ENCODE measurements around the gene BICD1.
A peak's percentile ranks its signal among the peaks of the same experiment; 100 is the strongest.
"Not testable (repeated sequence)": the region's sequence is repeated elsewhere in the genome, so short reads cannot be mapped to it uniquely, and the experiment has no call there.

The BICD1 gene

DNA sequence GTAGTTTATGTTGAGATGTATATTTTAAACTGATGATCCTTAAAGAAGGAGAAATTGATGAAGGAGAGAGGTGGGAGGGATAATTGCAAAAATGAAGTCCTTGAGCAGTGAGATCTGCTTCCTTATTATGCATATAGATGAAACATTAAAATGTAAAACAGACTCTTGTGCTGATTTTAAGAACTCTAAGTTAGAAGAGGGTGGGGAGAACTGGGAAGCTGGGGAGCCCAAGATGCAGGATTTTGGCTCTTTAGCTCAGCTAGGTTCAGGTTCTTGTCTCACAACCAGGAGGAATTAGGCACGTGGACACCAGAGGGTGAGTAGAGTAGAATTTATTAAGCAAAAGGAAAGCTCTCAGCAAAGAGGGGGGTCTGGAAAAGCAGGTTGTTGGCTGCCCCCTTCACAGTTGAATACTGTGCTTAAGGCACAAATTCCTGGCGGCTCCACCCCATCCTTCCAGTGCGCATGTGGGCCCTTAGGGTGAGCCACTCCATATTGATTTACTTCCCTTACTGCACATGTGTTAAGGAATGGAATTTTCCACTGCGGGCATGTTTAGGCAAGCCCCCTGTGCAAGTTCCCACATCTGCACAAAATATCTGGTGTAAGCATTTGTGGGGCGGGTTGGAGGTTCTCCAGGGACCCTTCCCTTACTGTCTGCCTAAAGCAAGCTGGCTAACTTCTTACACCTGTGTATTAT, 141.9 kb downstream of the BICD1 start:
- DNase-seq (ENCODE audit: low read depth in 2 of 2), result no peak

DNA sequence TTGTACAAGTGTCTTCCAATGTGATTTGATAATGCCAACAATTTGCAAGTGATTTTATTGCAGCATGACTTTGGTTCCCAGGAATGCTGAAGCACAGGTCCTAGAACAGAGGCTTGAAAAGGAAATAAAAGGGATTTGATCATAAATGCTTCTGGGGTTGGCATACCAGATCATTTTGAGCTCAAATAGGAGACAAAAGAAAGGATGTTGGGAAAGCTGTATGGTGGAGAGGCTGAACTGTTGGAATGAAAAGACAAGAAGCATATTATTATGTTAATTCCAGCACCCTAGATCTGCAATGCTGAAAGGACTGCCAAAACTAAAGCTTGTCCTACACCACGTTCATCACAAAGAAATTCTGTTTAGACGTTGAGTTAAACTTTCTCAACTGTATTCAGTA, 143.1 kb downstream of the BICD1 start:
- no peak for DNase-seq (ENCODE audit: low read depth in 2 of 2)

DNA sequence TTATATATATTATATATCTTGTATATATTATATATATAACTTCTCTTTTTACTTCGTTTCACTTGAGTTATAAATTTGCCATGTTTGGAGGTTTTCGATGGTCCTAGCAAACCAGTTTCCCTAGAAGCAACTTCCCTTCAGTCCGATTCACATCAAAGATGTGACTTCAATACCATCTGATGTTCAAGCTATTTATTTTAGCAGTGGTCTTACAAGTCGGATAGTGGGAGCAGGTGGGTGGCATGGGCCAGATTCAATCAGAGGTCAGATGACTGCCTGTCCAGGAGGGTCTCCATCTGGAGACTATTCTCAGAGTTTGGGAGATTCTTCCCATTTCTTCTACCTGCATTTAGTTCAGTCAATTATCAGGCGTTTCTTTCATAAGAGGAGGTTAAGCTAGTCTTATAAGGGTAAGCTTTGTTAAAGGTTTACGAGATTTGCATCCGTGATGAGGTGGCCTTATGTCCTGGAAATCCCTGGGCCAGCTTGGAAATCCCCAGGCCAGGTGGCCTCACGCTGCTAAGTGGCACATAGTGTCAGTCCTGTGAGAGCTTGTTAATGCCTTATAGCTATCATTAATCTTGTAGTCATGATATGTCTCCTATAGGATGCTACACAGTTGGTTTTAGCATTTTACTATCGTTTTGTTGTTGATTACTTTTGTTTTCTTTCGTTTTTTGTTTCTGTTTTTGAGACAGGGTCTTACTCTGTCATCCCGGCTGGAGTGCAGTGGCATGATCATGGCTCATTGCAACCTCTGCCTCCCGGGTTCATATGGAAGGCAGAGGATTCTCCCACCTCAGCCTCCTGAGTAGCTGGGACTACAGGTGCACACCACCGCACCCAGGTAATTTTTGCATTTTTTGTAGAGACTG, 145.8 kb downstream of the BICD1 start:
- DNase-seq (ENCODE audit: low read depth in 2 of 2), result no peak

DNA sequence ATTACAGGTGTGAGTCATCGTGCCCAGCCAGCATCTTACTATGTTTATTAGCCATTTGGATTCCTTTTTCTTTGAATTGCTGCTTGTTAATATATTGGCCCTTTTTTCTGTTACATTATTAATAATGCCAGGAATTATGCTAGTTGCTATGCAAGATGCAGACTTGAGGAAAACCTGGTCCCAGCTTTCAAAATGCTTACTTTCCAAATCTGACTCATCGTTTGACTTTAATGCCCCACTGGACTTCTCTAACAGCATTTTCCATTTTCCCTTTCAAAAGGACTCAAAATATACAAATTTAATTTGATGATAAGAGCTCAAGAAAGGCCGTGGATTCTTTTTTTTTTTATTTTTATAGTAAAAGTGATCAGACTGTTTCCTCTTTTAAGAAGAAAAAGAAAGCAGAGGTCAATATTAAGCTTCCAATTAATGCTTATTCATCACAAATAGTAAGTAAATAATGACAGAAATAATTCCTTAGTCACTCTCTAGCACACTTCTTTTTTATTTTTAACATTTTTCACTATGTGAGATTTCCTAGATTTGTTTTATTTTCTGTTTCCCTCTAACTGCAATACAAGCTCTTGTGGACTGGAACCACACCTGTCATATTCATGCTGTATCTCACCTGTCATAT, 146.6 kb downstream of the BICD1 start:
- DNase-seq (ENCODE audit: low read depth in 2 of 2), result no peak

DNA sequence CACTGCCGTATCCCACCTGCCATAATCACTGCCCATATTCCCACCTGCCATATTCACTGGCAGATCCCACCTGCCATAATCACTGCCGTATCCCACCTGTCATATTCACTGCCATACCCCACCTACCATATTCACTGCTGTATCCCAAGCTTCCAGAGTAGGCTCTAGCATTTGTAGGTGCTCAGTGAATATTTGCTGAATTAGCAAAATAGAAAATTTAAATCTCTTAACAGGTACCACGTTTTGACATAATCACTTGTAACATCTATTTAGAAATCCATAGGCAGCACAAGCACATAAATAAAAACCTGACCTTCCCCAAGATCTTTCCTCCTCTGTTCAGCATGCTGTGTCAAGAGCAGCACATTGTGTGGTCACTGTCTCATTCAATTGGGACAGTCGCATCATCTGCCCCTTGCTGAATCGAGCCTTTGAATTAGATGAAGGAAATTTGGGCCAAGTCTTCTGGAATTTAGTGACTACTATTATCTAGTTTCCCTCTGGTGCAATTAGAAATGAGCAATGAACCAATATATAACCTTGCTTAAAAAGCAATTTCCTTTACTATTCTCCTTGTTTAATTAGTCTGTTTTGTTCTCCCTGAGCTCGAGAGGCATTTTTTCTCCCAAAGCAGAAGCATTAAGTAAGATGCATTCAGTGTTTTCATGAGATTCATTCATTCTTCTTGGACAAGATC, 147.8 kb downstream of the BICD1 start:
- no peak for DNase-seq (ENCODE audit: low read depth in 2 of 2)

DNA sequence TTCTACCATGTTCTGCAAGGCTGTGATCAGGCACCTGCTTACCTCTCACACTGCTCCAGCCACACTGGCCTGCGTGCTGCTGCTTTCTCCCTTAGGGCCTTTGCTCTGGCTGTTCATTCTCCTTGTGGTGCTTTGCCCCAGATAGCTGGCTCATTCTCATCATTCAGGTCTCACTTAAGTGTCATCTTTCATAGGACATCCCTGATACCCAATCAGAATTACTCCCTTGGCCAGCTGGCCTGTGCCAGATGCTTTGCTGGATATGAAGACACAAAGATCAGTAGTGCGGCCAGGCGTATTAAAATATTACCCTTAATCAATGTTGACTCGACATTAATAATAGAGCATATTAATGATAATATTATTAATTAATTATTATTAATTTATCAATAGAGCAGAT, 148.9 kb downstream of the BICD1 start:
- DNase-seq (ENCODE audit: low read depth in 2 of 2), result no peak

DNA sequence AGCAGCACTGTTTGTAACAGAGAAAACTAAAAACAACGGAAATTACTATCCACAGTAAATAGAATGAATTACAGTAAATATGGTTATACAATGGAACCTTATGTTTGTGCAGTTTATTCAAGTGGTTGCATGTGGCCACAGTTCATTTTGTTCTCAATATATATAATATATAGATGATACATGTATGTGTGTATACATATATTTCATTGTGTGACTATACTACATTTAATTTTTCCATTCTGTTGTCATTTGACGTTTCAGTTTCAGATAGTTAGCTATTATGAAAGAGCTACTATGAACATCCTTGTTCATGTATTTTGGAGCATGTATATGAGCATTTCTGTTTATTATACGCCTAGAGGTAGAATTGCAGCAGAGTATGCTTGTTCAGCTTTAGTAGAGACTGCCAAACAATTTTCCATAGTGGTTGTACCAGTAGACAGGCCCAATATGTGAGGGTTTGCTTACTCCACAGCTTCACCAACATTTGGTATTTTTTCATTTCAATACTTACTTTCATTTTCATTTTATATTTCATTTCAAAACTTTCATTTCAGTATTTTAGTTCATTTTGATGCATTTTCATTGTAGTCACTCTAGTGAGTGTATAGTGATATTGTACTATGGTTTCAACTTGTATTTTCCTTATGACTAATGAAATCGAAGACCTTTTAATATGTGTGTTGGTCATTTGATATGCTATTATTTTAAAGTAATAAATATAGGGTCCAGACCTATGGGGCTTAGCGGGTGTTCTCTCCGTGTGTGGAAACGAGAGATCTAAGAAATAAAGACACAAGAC, 151.2 kb downstream of the BICD1 start:
- DNase-seq (ENCODE audit: low read depth in 2 of 2), result no peak

DNA sequence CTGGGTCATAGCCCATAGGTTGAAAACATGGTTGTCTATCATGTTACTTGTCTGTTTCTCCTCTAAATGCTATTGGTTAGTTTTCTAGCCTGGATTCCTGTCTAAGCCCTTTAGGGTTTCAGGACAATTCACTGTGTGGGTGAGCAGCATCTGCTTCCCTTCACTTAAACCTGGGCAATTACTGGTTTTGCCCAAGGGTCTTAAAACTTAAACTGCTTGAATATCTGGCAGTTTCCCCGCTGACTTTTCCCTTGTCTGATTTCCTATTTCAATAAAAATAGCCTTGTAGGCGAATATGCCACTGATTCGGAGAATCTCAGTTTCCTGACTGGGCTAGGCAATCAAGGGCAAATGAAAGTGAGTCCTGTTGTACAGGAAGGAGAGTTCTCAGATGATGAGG, 154.0 kb downstream of the BICD1 start:
- no peak for DNase-seq (ENCODE audit: low read depth in 2 of 2)

DNA sequence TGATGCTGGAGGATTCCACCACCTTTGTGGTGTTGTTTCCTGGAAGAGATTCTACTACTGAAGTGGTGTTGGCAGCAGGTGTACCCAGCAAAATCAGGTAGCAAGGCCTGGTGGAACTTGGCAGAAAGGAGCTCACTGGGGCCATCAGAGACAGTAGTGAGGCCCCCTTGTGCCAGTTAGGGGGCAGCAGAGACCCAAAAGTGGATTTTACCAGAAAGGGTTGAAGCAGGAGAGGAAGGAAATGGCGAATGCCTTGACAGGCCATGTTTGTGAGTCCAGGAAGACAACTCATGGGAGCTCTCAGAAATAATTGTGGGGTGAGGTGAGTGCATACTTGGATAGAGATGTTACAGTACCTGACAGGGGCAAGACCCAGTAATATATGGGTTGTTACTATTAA, 155.0 kb downstream of the BICD1 start:
- DNase-seq (ENCODE audit: low read depth in 2 of 2), result no peak

DNA sequence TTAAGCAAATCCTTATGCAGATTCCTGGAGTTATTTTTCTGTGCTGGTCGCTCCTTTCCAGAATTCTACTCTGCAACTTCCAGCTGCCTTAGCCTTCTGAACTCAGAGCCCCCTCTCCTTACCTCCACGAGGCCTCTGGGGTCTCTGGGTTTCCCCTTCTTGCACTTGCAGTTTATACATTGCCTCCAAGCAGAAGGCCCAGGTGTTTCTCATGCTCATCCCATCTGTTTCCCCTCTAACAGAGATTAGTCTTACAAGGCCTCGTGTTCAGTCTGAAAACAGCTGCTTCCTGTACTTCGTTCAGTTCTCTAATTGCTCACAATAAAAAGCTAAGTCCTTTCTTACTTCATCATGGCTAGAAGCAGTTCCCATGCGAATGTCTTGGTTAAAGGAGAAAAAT, 158.3 kb downstream of the BICD1 start:
- DNase-seq (ENCODE audit: low read depth in 2 of 2), result no peak

DNA sequence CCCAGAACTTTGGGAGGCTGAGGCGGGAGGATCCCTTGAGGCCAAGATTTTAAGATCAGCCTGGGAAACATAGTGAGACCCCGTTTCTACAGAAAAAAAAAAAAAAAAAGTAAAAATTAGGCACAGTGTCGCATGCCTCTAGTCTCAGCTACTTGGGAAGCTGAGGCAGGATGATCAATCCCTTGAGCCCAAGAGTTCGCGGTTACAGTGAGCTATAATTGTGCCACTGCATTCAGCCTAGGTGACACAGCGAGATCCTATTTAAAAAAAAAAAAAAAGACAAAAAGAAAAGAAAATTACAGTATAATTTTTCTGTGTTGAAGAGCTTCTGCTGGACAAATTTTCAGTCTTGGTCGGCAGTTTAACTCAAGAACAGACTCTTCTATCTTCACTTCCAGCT, 158.8 kb downstream of the BICD1 start:
- no peak for DNase-seq (ENCODE audit: low read depth in 2 of 2)

DNA sequence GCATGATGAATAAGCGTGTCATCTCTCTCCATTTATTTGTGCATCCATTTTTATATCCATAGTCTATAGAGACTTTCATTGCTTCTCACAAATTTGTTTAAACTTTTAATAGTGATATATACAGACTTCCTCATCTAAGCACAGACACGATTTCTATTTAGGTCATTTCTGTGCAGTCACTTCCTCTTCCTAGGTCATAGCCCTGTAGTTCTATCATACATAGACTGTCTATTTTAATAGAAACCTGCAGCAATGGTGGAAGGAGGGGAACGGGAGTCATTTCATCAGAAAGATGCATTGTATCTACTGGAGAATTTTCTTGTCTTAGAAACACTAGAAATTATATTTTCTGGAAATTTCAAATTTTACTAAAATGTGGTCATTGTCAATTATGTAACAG, 159.3 kb downstream of the BICD1 start:
- no peak for DNase-seq (ENCODE audit: low read depth in 2 of 2)

DNA sequence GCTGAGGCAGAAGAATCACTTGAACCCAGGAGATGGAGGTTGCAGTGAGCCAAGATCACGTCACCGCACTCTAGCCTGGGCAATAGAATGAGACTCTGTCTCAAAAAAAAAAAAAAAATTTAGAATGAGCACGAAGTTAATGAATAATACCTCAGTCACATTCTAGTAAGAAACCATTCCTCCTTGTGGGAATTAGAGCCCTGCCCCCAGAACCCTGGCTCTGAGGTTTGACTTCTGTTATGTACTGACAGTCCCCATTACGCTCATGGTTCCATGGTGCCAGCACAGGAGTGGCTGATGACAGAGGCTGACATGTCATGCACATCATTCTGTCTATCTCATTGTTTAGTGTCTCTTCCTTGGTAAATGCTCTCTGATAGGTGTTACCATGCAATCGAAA, 160.1 kb downstream of the BICD1 start:
- no peak for DNase-seq (ENCODE audit: low read depth in 2 of 2)

DNA sequence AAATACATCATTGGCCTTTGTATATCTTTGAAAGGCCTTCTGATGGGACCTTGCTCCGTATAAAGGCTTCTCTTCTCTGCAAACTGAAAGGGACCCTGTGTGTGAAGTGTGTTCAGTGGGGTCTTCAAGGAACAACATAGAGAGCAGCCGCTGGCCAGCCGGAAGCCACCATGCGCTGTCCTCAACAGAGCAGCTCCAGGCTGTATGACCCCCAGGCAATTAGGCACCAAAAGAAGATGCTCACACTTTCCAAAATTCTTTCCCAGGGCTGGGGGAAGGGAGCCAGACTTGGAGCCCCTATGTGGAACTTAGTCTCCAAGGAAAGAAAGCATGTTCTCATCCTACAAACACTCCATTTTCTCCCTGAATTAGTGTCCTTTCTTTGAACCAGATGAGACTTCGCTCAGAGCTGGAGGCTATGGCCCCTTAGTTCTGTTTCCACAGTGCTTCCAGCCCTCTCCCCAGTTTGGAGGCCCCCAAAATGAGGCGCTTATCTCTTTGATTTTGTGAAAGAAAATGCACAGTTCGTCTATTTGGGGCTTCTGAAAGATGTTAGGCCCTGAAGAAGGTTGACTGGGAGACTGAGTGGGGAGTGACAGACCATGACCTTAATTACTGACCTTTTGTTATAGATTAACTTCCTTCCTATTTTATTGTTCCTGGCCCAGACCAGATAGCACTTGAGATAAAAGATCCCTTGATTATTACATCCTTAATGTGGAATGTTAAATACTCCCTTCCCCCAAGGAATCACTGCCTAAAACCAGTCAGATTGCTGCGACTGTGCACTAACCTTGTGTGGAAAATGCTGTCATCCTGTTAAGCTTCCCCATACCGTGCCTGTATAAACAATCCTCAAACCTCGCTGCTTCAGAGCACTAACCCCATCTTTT, 164.4 kb downstream of the BICD1 start:
- DNase-seq (ENCODE audit: low read depth in 2 of 2), result no peak

DNA sequence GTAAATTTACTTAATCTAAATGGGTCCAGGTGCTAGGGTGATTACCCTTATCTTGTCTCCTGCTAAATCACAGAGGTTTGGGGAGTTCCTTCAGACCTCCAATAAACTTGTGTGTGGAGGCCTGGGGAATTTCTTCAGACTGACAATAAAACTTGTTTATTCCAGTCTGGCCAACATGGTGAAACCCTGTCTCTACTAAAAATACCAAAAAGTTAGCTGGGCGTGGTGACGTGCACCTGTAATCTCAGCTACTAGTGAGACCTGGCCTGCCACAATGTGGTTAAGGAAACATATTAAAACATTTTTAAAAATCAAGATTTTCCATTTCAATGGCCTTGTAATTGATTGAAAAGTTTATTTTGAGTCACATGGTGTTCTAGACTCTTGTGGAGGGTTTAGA, 165.8 kb downstream of the BICD1 start:
- no peak for DNase-seq (ENCODE audit: low read depth in 2 of 2)

DNA sequence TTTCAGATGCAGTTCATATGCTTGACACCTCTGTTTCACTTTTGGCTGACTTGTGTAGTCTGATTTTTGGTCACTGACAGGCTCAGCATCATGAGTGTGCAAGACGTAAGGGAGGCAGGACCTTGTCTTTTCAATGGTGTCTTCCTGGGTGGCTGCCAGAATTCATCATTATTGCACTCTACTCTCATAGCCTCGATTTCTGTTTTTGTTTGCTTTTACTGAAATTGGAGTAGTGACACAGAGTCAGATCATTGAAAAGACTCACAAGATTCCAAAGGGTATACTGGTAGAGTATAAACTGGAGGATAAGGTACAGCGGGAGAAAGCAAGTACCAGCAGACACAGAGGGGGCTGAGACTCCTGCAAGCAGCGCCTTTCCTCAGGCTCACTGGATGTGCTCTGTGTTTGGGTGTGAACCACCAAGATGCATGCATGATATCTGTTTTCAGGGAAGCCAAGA, 166.4 kb downstream of the BICD1 start:
- DNase-seq (ENCODE audit: low read depth in 2 of 2), result no peak

DNA sequence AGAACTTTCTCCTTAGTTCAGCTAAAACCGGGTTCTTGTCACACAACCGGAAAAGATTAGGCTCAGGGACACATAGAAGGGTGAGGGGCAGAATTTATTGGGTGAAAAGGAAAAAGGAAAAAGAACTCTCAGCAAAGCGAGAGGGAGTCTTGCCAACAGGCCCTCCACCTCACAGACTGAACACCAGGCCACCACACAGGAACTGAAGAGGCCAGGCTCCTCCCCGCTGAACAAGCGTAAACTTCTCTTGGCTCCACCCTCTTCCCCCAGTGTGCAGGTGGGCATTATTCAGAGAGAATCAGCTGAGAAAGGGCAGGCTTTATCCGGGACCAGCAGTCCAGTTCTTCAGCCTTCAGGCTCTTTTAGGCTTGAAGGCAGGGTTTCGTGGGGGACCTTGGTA, 167.1 kb downstream of the BICD1 start:
- peak; percentile 7 to 13 for DNase-seq (ENCODE audit: low read depth in 2 of 2)

DNA sequence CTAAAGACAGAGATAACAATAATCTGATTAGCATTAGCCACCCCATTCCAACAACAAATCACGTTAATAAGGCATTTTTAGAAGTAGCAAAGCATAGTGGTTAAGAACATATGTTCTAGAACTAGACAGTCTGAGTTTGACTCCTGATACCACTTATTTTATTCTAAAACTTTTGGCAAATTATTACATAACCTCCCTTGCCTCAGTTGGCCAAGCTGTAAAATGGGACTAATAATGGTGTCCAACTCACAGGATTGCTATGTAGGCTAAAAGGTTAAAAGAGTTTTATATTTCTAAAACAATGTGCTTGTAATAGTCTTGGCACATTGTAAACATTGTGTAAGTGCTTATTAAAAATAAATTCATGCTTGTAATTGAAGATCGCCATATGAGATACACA, 168.0 kb downstream of the BICD1 start:
- DNase-seq (ENCODE audit: low read depth in 2 of 2), result no peak

DNA sequence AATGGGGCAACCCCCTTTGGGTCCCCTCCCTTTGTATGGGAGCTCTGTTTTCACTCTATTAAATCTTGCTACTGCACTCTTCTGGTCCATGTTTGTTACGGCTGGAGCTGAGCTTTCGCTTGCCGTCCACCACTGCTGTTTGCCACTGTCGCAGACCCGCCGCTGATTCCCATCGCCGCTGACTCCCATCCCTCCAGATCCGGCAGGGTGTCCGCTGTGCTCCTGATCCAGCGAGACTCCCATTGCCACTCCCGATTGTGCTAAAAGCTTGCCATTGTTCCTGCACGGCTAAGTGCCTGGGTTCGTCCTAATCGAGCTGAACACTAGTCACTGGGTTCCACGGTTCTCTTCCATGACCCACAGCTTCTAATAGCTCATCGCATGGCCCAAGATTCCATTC, 168.9 kb downstream of the BICD1 start:
- DNase-seq (ENCODE audit: low read depth in 2 of 2), result not testable (repeated sequence)

DNA sequence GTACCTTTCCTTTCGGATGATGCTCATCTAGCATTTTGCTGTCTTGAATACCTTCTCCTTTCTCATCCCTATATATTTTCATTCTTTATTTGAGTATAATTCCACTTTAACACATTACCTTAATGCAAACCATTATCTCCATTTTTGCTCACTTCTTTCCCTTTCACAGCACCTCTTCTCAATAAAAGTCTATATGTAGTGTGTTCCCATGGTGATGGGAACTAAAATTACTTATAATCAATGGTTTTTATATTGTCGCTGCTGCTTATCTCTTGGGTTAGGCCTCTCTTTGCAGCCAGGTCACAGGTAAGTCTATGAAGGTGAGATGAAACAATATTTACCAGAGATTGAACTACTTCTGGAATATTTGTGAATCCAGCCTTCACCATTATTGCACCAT, 171.1 kb downstream of the BICD1 start:
- no peak for DNase-seq (ENCODE audit: low read depth in 2 of 2)

Data from activated CD8-positive, alpha-beta memory T cell treated with anti-CD3 and anti-CD28 coated beads for 4 hours (primary cell).